GM23248 (cell line): ENCODE results near the gene PAPOLG.

Experiments used
- EZH2 ChIP-seq: fragments of 200-600 bp; sonication (generic); IDR thresholded peaks from 2 replicates; pipeline ENCODE4 v1.6.1; 2018; ENCODE audit warnings: antibody characterized with exemption, mild to moderate bottlenecking; ENCODE audit not compliant: insufficient read depth, poor library complexity, severe bottlenecking
- EZH2phosphoT487 ChIP-seq: fragments of 200-600 bp; sonication (generic); IDR thresholded peaks from 2 replicates; pipeline ENCODE4 v1.6.1; 2018; ENCODE audit warnings: antibody characterized with exemption, moderate library complexity, mild to moderate bottlenecking, low read depth; ENCODE audit not compliant: insufficient read depth

DNA sequence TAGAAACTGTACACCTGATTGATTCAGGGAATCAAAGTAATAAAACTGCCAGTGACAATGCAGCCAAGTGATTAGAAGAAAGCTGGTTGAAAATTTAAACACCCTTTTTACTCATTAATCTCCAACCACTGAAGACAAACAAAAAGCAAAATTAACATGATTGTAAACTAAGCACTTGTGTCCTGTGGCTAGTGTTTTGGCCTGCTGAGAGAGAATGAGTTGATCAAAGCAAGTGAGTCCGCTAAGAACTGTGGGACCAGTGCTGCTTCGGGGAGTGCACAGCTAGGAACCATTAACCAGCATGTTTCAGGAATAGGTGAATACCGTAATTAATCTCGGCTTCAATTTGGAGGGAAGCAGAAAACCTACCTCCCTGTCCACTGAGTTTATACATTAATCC is 13.6 kb upstream of the PAPOLG start:
- no peak for TF ChIP-seq EZH2
- TF ChIP-seq EZH2phosphoT487 = no peak
